T-helper 1 cell treated with Interleukin-12 subunit alpha and Interleukin-12 subunit beta and Interleukin-4 antibody, amounts not matched to agents 30 ng/mL and 1 ng/mL, for 36 hours (primary cell): ENCODE data around the gene NFKBIE. TPM values are rescaled to one million over a fixed set of nuclear protein-coding genes. Genes with fewer than 3 reads are reported as not detected.

ENCODE experiments used
- intact Hi-C: fragments of 100-400 bp; cut with micrococcal nuclease; formaldehyde crosslinking; loops from one replicate; pipeline ENCODE4 v1.15.1; 2024
- total RNA-seq: library from RNA; stranded (reverse); gene quantifications from 2 replicates; pipeline ENCODE4 v1.2.3, GENCODE V29; 2022

NFKBIE gene
- total RNA-seq, 1 donor from 2014 or later = 39.2 TPM

- intact Hi-C loops = no loop called here
Observed at GRCh38 chr6:44275271-44275748, 10.0 kb upstream of the NFKBIE start.

DNA sequence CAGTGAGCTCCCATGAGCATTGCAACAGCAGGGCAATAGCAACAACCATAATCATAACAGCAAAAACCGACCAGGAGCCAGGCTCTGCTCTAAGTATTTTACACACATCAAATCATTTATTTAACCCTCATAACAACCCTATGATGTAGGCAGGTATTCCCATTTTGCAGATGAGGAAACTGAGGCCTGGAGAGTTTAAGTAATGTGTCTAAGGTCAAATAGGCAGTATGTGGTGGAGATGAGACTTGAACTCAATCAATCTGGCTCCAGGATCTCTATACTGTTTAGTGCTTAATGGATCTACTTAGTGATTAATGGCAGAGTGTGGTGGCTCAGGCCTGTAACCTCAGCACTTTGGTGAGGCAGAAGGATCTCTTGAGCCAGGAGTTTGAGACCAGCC is 8.3 kb upstream of the NFKBIE start:
- intact Hi-C loops = no loop called here

GRCh38 chr6:44272999-44273566 is 7.7 kb upstream of the NFKBIE start:
- intact Hi-C loops = no loop called here

DNA sequence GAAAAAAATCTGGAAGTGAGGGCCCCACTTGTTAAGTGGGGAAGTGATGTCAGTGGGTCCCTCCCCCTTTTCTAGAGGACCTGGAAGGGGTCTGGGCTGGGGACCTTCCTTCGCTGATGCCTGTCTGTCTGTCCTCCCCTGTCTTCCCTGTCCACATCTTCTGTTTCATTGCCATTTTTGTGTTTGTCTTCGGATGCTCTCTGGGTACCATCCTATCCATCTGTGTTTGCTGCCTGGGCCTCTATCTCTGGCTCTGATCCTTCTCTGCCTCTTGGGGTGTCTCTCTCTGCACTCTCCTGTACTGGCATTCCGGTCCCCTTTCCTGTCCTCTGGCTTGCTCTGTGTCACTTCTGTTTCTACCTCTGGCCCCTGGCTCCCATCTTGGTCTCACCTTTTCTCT is 7.2 kb upstream of the NFKBIE start:
- intact Hi-C loops = no loop called here

DNA sequence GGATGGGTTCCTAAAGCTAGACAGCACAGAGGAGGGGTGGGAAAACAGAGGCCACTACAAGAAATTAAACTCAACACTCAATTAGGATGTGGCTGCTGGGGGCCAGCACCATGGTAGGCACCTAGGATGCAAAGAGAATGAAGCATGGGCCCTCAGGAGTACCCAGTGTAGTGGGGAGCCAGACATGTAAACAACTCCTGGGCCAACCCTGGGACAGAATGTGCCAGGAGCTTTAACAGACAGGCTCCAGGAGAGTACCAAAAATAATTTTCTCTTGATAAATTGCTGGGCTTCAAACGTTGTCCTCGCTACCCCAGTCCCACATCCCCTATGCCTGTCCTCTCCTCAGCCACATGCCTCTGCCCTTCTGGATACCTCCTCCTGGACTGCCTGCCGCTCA is 6.6 kb upstream of the NFKBIE start:
- intact Hi-C loops = no loop called here

DNA sequence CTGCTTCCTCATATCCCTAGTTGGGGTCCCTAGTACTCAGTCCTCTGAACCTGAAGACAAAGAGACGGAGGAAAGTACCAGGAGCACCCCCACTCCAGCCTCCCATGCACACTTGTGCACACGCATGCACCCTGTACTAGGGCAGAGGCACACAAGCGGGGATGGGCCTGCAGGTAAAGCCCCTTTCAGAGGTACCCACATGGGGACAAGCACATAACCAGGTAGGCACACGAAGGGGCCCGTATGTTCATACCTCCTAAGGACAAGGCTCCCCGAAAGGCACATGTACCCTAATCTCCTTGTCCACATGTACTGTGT is 6.0 kb upstream of the NFKBIE start:
- intact Hi-C loops = no loop called here

DNA sequence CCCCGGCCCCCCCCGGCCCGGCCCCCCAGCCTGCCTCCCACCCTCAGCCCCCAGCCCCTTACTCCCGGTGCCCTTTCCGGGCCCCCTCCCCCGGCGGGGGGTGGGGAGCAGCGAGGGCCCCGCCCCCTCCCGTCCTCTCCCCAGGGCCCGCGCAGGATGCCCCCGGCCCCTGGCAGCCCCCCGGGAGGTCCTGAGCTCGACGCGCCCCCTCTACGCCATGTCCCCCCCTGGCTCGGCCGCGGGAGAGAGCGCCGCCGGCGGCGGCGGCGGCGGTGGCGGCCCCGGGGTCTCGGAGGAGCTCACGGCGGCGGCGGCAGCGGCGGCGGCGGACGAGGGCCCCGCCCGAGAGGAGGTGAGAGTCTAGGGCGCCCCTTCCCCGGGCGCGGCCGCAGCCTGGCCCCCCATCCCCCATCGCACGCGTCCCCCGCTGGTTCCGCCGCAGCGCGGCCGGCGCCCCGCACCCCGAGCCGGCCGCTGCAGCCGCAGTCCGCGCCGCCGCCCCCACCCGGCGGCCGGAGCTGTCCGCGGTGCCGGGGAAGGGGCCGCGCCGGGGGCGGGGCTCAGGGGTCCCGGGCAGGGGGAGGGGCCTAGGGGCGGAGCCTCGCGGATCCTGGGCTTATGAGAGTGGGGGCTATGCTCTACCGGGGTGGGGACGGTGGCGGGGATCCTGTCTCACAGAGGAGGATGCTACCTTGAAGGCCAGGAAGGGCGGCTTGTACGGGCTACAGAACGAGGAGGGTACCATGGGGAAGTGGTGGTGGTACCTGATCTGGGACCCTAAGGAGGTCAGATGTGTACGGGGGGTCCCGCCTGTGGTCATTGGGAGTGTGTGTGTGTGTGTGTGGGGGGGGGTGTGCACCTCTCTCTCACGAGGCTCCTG is 5.4 kb upstream of the NFKBIE start:
- intact Hi-C loops = no loop called here

- intact Hi-C loops = loop anchor here (5.0 to 10.0 kb wide), 2 partner anchors 498 to 1745 kb away; partner anchors contain the start of genes CLIC5 and VEGFA
Observed at GRCh38 chr6:44269921-44270525, 4.7 kb upstream of the NFKBIE start, which contains the start of gene TMEM151B. TSS of gene TMEM151B (plus strand) at chr6:44270450. CDS start at chr6:44270743, 293 bp downstream.

DNA sequence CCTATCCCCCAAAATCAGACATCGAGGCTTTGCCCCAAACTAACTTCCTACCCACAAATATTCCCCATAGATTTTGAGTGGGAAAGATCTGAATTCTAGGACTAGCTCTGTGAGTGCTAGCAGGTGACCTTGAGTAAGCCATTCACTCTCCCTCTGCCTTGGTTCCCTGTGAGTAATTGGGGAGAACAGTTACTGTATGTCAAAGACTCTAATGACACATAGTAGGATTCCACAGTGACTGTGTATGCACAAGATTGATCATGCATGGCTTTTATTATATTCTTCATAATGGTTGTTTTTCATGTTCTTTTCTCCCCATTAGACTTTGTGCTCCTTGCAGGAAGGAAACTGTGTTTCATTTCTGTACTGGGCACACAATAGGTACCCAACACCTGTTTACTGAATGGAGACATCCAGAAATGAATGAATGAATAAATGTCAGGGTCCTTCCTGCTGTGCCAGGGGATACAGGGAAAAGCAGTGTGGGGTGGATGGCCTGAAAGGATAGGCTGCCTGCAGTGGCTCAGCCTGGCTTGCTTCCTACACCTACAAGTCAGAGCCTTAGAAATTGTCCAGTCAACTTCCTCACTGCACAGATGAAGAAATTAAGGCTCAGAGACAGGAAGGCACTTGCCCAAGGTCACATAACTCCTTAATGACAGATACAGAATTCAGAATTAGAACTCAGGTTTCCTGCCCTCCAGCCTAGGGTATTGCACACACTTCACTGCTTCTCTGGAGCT is 4.0 kb upstream of the NFKBIE start:
- intact Hi-C loops = loop anchor here (5.0 to 10.0 kb wide), 2 partner anchors 497 to 1745 kb away; partner anchors contain the start of genes CLIC5 and VEGFA

GRCh38 chr6:44268095-44268628 is 2.8 kb upstream of the NFKBIE start:
- intact Hi-C loops = loop anchor here (1.0 to 10.0 kb wide), 6 partner anchors 36 to 1747 kb away; partner anchors contain the start of genes CLIC5 and VEGFA

- intact Hi-C loops = loop anchor here (5.0 to 10.0 kb wide), 2 partner anchors 495 to 1748 kb away; partner anchors contain the start of genes CLIC5 and VEGFA
Observed at GRCh38 chr6:44267252-44267651, 1.9 kb upstream of the NFKBIE start.

DNA sequence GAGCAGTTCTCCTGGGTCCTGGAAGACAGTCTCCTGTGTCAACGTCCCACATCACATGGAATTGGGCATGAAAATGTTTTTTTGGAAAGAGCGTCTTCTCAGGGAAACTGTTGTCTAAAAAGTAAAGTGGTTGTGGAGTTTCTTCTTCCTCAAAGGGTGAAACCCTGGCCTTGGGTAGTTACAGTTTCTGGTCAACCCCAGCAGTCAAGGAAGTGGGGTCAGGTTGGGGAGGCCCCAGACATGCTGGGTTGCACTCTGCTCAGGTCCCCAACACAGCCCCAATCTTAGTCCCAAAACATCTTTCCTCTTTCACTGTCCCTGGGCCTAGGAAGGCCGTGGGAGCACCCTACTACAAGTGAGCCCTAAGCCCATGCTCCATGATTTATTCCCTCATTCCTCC is 996 bp upstream of the NFKBIE start:
- intact Hi-C loops = loop anchor here (5.0 to 10.0 kb wide), 2 partner anchors 494 to 1748 kb away; partner anchors contain the start of genes CLIC5 and VEGFA

GRCh38 chr6:44265722-44266233 is 427 bp upstream of the NFKBIE start:
- intact Hi-C loops = loop anchor here (1.0 to 10.0 kb wide), 8 partner anchors 8 to 1749 kb away; partner anchors contain the start of genes AARS2, CDC5L, CLIC5 and HSP90AB1

DNA sequence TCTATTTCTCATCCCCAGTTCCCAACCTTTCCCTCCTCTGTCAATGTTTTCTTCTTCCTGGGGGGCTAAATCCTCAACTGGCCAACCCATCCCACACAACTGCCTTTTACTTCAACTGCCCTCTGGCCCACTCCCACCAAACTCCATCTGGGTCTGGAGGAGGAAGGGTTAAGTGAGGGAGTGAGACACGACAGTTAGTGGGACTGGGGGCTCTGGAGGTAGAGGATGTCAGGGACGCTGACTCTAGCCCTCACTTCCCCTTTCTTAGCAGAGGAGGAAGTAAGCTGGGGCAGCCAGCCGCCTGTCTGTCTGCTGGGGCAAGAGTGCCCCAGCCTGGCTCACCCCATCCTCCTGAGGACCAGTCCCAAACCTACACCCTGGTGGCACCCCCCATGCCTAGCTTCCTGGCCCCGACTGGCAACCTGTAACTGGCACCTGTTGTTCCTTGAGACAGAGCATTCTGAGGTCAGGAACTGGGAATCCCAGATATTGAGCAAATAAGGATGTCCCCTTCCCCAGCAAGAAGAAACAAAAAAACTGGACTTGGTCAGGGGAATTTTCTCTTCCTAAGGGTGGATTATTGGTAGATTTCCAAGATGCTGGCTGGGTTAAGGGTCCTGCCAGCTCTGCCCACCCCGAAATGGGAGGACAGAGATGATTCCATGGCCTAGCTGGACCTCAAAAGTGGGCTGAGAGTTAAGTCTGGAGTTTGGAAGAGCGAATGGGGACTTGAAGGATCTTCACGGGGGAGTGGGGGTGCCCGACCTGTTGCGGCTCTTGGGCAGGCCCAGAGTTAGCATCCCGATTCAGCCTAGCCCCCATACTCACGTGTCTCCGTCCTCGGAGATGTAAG is 971 bp downstream of the NFKBIE start:
- intact Hi-C loops = loop anchor here (1.0 to 10.0 kb wide), 8 partner anchors 7 to 1750 kb away; partner anchors contain the start of genes AARS2, CDC5L, CLIC5 and HSP90AB1

DNA sequence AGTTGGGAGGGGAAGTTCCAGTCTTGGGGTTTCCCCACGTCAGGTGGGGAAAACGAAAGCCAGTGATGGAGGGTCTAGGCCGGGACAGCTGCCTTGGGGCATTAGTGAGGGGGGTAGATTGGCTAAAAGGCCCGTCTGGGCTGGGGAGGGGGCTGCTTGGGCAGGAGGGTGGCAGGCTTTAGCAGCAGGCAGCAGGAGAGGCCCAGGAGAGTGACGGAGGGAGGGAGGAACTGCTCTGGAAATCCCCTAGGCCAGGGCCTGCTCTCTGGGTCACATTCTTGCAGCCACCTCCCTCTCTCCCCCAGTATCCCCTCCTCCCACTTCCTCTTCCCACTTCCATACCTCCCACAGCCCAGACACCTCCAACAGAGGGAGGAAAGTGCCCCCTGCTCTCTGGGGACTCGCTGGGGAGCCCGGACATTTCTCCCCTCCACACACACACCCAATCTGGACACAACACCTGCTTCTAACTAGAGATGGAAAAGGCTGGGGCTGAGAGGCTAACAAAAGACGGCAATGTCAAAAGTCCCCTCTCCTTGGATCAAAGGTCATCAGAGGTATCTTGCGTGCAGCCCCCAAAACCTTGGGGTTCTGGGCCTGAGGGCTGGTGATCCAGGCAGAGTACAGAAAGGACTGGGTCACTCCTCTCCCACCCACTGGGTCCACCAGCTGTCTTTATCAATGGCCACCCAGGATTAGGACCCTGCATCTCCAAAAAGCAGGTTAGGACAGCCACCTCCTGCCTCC is 1.8 kb downstream of the NFKBIE start:
- intact Hi-C loops = loop anchor here (2.0 to 10.0 kb wide), 2 partner anchors 137 to 1751 kb away; partner anchors contain the start of genes CLIC5, MRPL14 and TMEM63B

- intact Hi-C loops = loop anchor here (10.0 kb wide), 1 partner anchor 1752 kb away; the partner anchor contains the start of gene CLIC5
Observed at GRCh38 chr6:44262467-44263353, 2.6 kb downstream of the NFKBIE start.

- intact Hi-C loops = loop anchor here (10.0 kb wide), 1 partner anchor 1753 kb away; the partner anchor contains the start of gene CLIC5
Observed at GRCh38 chr6:44261581-44261980, 3.8 kb downstream of the NFKBIE start.
